GM12892 (cell line): ENCODE results near the gene SLC2A9.

Experiments
- POLR2A ChIP-seq: IDR thresholded peaks from 2 replicates; pipeline ENCODE4 v1.6.1; 2011; ENCODE audit warnings: low read depth, low read length, control low read depth
- POLR2AphosphoS5 ChIP-seq: IDR thresholded peaks from 2 replicates; pipeline ENCODE4 v1.6.1; 2011; ENCODE audit warnings: low read depth, low read length, control low read depth

DNA sequence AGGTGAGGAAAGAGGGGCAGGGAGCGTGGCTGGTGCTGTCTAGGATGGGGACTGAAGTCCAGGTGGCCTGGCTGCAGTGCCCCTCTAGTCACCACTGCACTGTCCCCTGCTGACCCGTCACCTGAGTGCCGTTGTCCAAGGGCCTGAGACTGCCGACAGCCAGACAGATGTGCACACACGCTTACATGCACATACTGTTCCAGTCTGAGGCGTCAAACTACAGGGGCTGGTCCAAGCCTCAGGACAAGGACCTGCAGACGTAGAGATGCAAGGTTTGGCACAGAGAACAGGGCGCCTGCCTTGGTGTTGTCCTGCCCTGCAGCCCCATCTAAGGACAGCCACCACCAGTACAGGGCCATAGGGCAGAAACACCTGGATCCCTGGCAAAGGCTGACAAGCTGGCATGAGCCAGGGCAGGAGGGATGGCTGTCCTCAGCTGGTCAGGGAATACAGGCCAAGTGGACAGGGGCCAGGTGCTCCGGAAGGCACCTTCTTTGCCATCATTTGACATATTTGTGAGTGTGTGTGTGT is 1.7 kb downstream of the SLC2A9 start:
- TF ChIP-seq POLR2AphosphoS5 (no peak), POLR2A (no peak)
